ENCODE data around the gene RFX5. TPM values are rescaled to one million over a fixed set of nuclear protein-coding genes. Genes with fewer than 3 reads are reported as not detected.

The RFX5 gene
- total and polyA plus RNA-seq, 2 experiments from 2014 or later: 13.3 to 44.5 TPM

- H3K4me3 Mint-ChIP-seq: no peak overlapping the region
- H3K36me3 ChIP-seq (ENCODE audit: insufficient read depth): 0 out of 2 replicates have a peak, but pooled peaks cover under 1% of the 10 kb centered on the region
- no peak overlapping the region for H2AFZ ChIP-seq
- H4K20me1 ChIP-seq (replicated peaks; ENCODE audit: insufficient read depth): peaks cover under 1% of the 10 kb centered on the region; the same call in 1 of the 2 replicates
- peaks cover 19% of the 10 kb centered on the region for H3K36me3 Mint-ChIP-seq (ENCODE audit: low read depth)
- H3K9me2 ChIP-seq (ENCODE audit: insufficient read depth): no peaks in the 10 kb centered on the region
- H3K79me2 ChIP-seq (replicated peaks; ENCODE audit: insufficient read depth): 0 out of 2 replicates have a peak, but pooled peaks cover 3% of the 10 kb centered on the region
- no peak for DNase-seq (ENCODE audit: low spot score)
- H3K27ac ChIP-seq (ENCODE audit: low read depth): no peak overlapping the region
- no peaks in the 10 kb centered on the region for H3K27me3 ChIP-seq (ENCODE audit: insufficient read depth)
- H3K27me3 Mint-ChIP-seq (ENCODE audit: insufficient read depth, low read depth, poor library complexity): peaks cover 2% of the 10 kb centered on the region
- no peak overlapping the region for H3K4me3 ChIP-seq
- H3K4me2 ChIP-seq: no peak overlapping the region
- no peak for ATAC-seq
- TF ChIP-seq ZNF114 (CRISPR knock-in tag; IDR thresholded peaks at IDR 0.05) (no peak), EZH2 (IDR thresholded peaks at IDR 0.05; ENCODE audit: low read depth, unreplicated experiment) (no peak), POLR2AphosphoS5 (IDR thresholded peaks at IDR 0.05; ENCODE audit: low read depth) (no peak)
- H3K27ac Mint-ChIP-seq: no peak overlapping the region
- H3F3A ChIP-seq (replicated peaks; ENCODE audit: low read depth): 0 out of 2 replicates have a peak, but pooled peaks cover 4% of the 10 kb centered on the region
- no peaks in the 10 kb centered on the region for H3K4me1 ChIP-seq (ENCODE audit: insufficient read depth)
- no peaks in the 10 kb centered on the region for H3K4me1 Mint-ChIP-seq
- no peaks in the 10 kb centered on the region for H3K9me3 Mint-ChIP-seq
Observed at GRCh38 chr1:151318975-151319374, 28.1 kb downstream of the RFX5 start.

- H3K36me3 Mint-ChIP-seq (ENCODE audit: low read depth): peaks cover 14% of the 10 kb centered on the region
- no peaks in the 10 kb centered on the region; the same call in 1 of the 2 replicates for H3K36me3 ChIP-seq (ENCODE audit: insufficient read depth)
- ATAC-seq (no peak), DNase-seq (ENCODE audit: low spot score) (no peak)
- no peaks in the 10 kb centered on the region for H3K9me2 ChIP-seq (ENCODE audit: insufficient read depth)
- no peak overlapping the region for H3K4me3 ChIP-seq
- no peak overlapping the region for H3K4me2 ChIP-seq
- H3K27ac Mint-ChIP-seq: no peak overlapping the region
- H4K20me1 ChIP-seq (replicated peaks; ENCODE audit: insufficient read depth): peaks cover 6% of the 10 kb centered on the region
- H2AFZ ChIP-seq: no peak overlapping the region
- H3K27ac ChIP-seq (ENCODE audit: low read depth): no peak overlapping the region
- H3K79me2 ChIP-seq (replicated peaks; ENCODE audit: insufficient read depth): 0 out of 2 replicates have a peak, but pooled peaks cover 3% of the 10 kb centered on the region
- H3K9me3 Mint-ChIP-seq: no peaks in the 10 kb centered on the region
- 0 out of 2 replicates have a peak, but pooled peaks cover 4% of the 10 kb centered on the region for H3F3A ChIP-seq (replicated peaks; ENCODE audit: low read depth)
- peaks cover under 1% of the 10 kb centered on the region for H3K4me1 Mint-ChIP-seq
- H3K27me3 Mint-ChIP-seq (ENCODE audit: insufficient read depth, low read depth, poor library complexity): peaks cover under 1% of the 10 kb centered on the region
- H3K27me3 ChIP-seq (ENCODE audit: insufficient read depth): no peaks in the 10 kb centered on the region
- no peak overlapping the region for H3K4me3 Mint-ChIP-seq
- H3K4me1 ChIP-seq (ENCODE audit: insufficient read depth): no peaks in the 10 kb centered on the region
- TF ChIP-seq STAT1 (IDR thresholded peaks at IDR 0.05; ENCODE audit: unreplicated experiment): no peak
- no peak for TF ChIP-seq NANOG (IDR thresholded peaks at IDR 0.05; ENCODE audit: borderline replicate concordance)
- TF ChIP-seq ZNF114 (CRISPR knock-in tag; IDR thresholded peaks at IDR 0.05): no peak
- no peak for TF ChIP-seq CREB1 (CRISPR knock-in tag; IDR thresholded peaks at IDR 0.05; ENCODE audit: low read depth)
- no peak for TF ChIP-seq EZH2 (IDR thresholded peaks at IDR 0.05; ENCODE audit: low read depth, unreplicated experiment)
- no peak for TF ChIP-seq POLR2AphosphoS5 (IDR thresholded peaks at IDR 0.05; ENCODE audit: low read depth)
- TF ChIP-seq ZNF331 (CRISPR knock-in tag; IDR thresholded peaks at IDR 0.05; ENCODE audit: low read depth): no peak
- no peak for TF ChIP-seq REST (IDR thresholded peaks at IDR 0.05; ENCODE audit: unreplicated experiment)
- no peak for TF ChIP-seq EZH2phosphoT487 (IDR thresholded peaks at IDR 0.05; ENCODE audit: unreplicated experiment)
- TF ChIP-seq ZNF462 (CRISPR knock-in tag; IDR thresholded peaks at IDR 0.05): no peak
- TF ChIP-seq JUNB (IDR thresholded peaks at IDR 0.05; ENCODE audit: unreplicated experiment): no peak
Observed at GRCh38 chr1:151315565-151316235, 31.4 kb downstream of the RFX5 start.
